HepG2 (cell line): ENCODE data around the gene MLLT11. TPM values are rescaled to one million over a fixed set of nuclear protein-coding genes. Genes with fewer than 3 reads are reported as not detected.

Experiments used
- ELF1 ChIP-seq: sonication (generic); formaldehyde crosslinking; IDR thresholded peaks from 2 replicates; pipeline ENCODE4 v1.4.0; 2020; ENCODE audit warnings: missing genetic modification reagents
- FIP1L1 ChIP-seq: fragments of 200-400 bp; formaldehyde crosslinking; IDR thresholded peaks from 2 replicates; pipeline ENCODE4 v1.6.1; 2018; ENCODE audit warnings: low read depth, mild to moderate bottlenecking, low read length, moderate library complexity, borderline replicate concordance; ENCODE audit not compliant: insufficient read depth
- GABPA ChIP-seq, 2 experiments: IDR thresholded peaks; 2 replicates each; pipeline ENCODE4 v1.6.1; 2011 to 2016; ENCODE audit warnings: low read depth in 2 of 2, low read length in 1 of 2, missing biosample characterization in 1 of 2, missing genetic modification characterization in 1 of 2
- GTF3A ChIP-seq: sonication (generic); formaldehyde crosslinking; conservative IDR thresholded peaks from 2 replicates; pipeline ENCODE4 v1.4.0; 2020; ENCODE audit warnings: mild to moderate bottlenecking, missing genetic modification reagents
- HMG20B ChIP-seq: conservative IDR thresholded peaks from 2 replicates; pipeline ENCODE4 v1.6.1; 2016; ENCODE audit warnings: missing genetic modification reagents, missing compliant biosample characterization
- HNRNPUL1 ChIP-seq: fragments of 200-400 bp; formaldehyde crosslinking; IDR thresholded peaks from 2 replicates; pipeline ENCODE4 v1.6.1; 2017; ENCODE audit warnings: low read depth, mild to moderate bottlenecking, low read length, moderate library complexity
- NFIB ChIP-seq: sonication (generic); formaldehyde crosslinking; IDR thresholded peaks from 2 replicates; pipeline ENCODE4 v1.9.0; 2021; ENCODE audit warnings: missing genetic modification reagents, mild to moderate bottlenecking, borderline replicate concordance
- POLR2AphosphoS5 ChIP-seq: IDR thresholded peaks from 2 replicates; pipeline ENCODE4 v1.6.1; 2012; ENCODE audit warnings: low read depth, low read length
- RBM39 ChIP-seq: fragments of 200-400 bp; formaldehyde crosslinking; IDR thresholded peaks from one replicate; pipeline ENCODE4 v1.6.1; 2018; ENCODE audit warnings: antibody characterized with exemption, mild to moderate bottlenecking, low read depth, low read length; ENCODE audit not compliant: poor library complexity, severe bottlenecking
- SMAD3 ChIP-seq: sonication (generic); formaldehyde crosslinking; IDR thresholded peaks from 2 replicates; pipeline ENCODE4 v1.4.0; 2020; ENCODE audit warnings: missing genetic modification reagents
- SSRP1 ChIP-seq: IDR thresholded peaks from 2 replicates; pipeline ENCODE4 v1.6.1; 2016; ENCODE audit warnings: control low read depth
- ZNF264 ChIP-seq: sonication (generic); formaldehyde crosslinking; IDR thresholded peaks from 2 replicates; pipeline ENCODE4 v1.4.0; 2020; ENCODE audit warnings: missing genetic modification reagents
- ZNF326 ChIP-seq: sonication (generic); formaldehyde crosslinking; IDR thresholded peaks from 2 replicates; pipeline ENCODE4 v1.4.0; 2020; ENCODE audit warnings: missing genetic modification reagents, borderline replicate concordance
- ZNF569 ChIP-seq: sonication (generic); formaldehyde crosslinking; IDR thresholded peaks from 2 replicates; pipeline ENCODE4 v1.5.0; 2020; ENCODE audit warnings: mild to moderate bottlenecking, missing genetic modification reagents, moderate library complexity, borderline replicate concordance
- ZNF790 ChIP-seq: sonication (generic); formaldehyde crosslinking; IDR thresholded peaks from 2 replicates; pipeline ENCODE4 v1.8.0; 2022; ENCODE audit warnings: missing genetic modification reagents, mild to moderate bottlenecking, borderline replicate concordance
- polyA plus RNA-seq, 8 experiments: library from polyadenylated mRNA; depleted of rRNA in 3 of 8; stranded (reverse) in 7 of 8; unstranded in 1 of 8; fragments of >200 nt; fragmentation: Illumina TruSeq in 4 of 8; extraction: Trizol in 4 of 8; gene quantifications; 2 replicates each; pipeline versions ENCODE4 v1.2.1 to v1.2.3, GENCODE V29; 2011 to 2016; ENCODE audit warnings: low read depth in 4 of 8, missing spikeins in 1 of 8, mixed read lengths in 1 of 8; ENCODE audit not compliant: insufficient read depth in 1 of 8
- total RNA-seq, 5 experiments: library from RNA; depleted of rRNA; stranded (reverse); fragments of >200 nt; fragmentation: Illumina TruSeq; extraction: Trizol; gene quantifications; 2 replicates each; pipeline ENCODE4 v1.2.3, GENCODE V29; 2016; ENCODE audit warnings: low read depth in 1 of 5
- TF ChIP-seq, protein P1 (sequence below): sonication (generic); formaldehyde crosslinking; conservative IDR thresholded peaks from 2 replicates; pipeline ENCODE4 v1.8.0; 2022; ENCODE audit warnings: missing genetic modification reagents
- TF ChIP-seq, protein P2 (sequence below): sonication (generic); formaldehyde crosslinking; IDR thresholded peaks from 2 replicates; pipeline ENCODE4 v1.4.0; 2020; ENCODE audit warnings: missing genetic modification reagents
- TF ChIP-seq, protein P3 (sequence below): sonication (generic); formaldehyde crosslinking; IDR thresholded peaks from 2 replicates; pipeline ENCODE4 v1.8.1; 2023; ENCODE audit warnings: mild to moderate bottlenecking, inconsistent platforms, moderate library complexity, missing genetic modification reagents, borderline replicate concordance
- TF ChIP-seq, protein P4 (sequence below): IDR thresholded peaks from 2 replicates; pipeline ENCODE4 v1.6.1; 2016; ENCODE audit warnings: missing biosample characterization, missing genetic modification reagents, low read depth
- TF ChIP-seq, protein P5 (sequence below): sonication (generic); formaldehyde crosslinking; IDR thresholded peaks from 2 replicates; pipeline ENCODE4 v1.9.0; 2022; ENCODE audit warnings: missing genetic modification reagents, mild to moderate bottlenecking, borderline replicate concordance

Gene MLLT11
- total and polyA plus RNA-seq, 2 of the 13 experiments (the other 11 are each of a cell fraction or from before 2014, with no cell fraction given), result 0.21 to 0.22 TPM

DNA sequence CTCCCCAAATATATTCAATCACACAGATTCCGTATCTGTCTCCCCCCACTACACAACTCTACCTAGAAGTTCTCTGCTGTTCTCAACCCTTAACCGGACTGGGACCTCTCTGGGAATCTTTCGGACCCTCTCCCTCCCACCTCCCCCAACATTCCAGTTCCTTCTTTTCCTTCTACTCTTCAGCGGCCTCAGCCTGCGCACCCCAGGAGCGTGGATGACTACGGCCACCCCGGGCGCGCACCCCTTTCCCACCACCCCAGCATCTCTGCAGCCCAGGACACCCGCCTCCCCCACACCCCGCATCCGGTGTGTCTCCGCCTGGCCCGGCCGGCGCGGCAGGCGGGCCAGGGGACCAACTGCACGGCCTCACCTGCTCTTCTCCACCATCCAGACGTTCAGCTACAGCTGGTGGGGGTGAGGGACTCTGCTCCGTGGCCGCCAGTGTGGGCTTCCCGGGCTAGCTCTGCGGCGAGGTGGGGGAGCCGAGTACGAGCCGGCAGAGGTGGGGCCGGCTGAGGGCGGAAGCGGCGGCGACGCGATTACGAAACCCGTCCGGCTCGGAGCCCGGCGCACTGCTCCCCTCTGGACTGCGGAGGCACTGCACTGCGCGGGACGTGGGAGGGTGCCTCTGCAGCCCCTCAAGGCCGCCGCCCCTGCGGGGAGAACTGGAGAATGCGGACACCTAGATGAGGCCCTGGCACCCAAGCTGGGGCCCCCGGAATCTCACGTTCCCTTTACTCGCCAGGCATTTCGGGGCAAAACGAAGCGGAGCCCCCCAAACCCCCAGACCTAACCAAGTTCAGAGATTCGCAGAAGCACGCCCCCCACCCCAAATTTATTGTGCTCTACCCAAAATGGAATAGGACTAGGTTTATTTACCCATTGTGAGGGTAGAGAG is 839 bp upstream of the MLLT11 start, which contains the start of gene CDC42SE1 (continued):
- TF ChIP-seq FIP1L1 (no peak), POLR2AphosphoS5 (peak; percentile 69), GABPA (IDR thresholded peaks at IDR 0.05; ENCODE audit: low read depth, low read length) (peak; percentile 51), GABPA (CRISPR knock-in tag; IDR thresholded peaks at IDR 0.05; ENCODE audit: low read depth) (peak; percentile 73), ZNF569 (no peak), HMG20B (CRISPR knock-in tag) (no peak), ZNF326 (CRISPR knock-in tag) (no peak), ZNF264 (CRISPR knock-in tag) (no peak), ELF1 (peak; percentile 88), RBM39 (peak; percentile 32), HNRNPUL1 (no peak), ZNF790 (CRISPR knock-in tag) (peak; percentile 55; the same call in 1 of the 2 replicates), NFIB (no peak), GTF3A (no peak), SSRP1 (CRISPR knock-in tag) (no peak), SMAD3 (CRISPR knock-in tag) (peak; percentile 51; the same call in 1 of the 2 replicates)
- TF ChIP-seq, protein P1, sequence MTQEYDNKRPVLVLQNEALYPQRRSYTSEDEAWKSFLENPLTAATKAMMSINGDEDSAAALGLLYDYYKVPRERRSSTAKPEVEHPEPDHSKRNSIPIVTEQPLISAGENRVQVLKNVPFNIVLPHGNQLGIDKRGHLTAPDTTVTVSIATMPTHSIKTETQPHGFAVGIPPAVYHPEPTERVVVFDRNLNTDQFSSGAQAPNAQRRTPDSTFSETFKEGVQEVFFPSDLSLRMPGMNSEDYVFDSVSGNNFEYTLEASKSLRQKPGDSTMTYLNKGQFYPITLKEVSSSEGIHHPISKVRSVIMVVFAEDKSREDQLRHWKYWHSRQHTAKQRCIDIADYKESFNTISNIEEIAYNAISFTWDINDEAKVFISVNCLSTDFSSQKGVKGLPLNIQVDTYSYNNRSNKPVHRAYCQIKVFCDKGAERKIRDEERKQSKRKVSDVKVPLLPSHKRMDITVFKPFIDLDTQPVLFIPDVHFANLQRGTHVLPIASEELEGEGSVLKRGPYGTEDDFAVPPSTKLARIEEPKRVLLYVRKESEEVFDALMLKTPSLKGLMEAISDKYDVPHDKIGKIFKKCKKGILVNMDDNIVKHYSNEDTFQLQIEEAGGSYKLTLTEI, result no peak
- TF ChIP-seq, protein P2, sequence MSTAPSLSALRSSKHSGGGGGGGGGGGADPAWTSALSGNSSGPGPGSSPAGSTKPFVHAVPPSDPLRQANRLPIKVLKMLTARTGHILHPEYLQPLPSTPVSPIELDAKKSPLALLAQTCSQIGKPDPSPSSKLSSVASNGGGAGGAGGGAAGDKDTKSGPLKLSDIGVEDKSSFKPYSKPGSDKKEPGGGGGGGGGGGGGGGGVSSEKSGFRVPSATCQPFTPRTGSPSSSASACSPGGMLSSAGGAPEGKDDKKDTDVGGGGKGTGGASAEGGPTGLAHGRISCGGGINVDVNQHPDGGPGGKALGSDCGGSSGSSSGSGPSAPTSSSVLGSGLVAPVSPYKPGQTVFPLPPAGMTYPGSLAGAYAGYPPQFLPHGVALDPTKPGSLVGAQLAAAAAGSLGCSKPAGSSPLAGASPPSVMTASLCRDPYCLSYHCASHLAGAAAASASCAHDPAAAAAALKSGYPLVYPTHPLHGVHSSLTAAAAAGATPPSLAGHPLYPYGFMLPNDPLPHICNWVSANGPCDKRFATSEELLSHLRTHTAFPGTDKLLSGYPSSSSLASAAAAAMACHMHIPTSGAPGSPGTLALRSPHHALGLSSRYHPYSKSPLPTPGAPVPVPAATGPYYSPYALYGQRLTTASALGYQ (CRISPR knock-in tag), result no peak
- TF ChIP-seq, protein P3, sequence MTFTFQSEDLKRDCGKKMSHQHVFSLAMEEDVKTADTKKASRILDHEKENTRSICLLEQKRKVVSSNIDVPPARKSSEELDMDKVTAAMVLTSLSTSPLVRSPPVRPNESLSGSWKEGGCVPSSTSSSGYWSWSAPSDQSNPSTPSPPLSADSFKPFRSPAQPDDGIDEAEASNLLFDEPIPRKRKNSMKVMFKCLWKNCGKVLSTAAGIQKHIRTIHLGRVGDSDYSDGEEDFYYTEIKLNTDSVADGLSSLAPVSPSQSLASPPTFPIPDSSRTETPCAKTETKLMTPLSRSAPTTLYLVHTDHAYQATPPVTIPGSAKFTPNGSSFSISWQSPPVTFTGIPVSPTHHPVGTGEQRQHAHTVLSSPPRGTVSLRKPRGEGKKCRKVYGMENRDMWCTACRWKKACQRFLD (CRISPR knock-in tag), result no peak
- TF ChIP-seq, protein P4, sequence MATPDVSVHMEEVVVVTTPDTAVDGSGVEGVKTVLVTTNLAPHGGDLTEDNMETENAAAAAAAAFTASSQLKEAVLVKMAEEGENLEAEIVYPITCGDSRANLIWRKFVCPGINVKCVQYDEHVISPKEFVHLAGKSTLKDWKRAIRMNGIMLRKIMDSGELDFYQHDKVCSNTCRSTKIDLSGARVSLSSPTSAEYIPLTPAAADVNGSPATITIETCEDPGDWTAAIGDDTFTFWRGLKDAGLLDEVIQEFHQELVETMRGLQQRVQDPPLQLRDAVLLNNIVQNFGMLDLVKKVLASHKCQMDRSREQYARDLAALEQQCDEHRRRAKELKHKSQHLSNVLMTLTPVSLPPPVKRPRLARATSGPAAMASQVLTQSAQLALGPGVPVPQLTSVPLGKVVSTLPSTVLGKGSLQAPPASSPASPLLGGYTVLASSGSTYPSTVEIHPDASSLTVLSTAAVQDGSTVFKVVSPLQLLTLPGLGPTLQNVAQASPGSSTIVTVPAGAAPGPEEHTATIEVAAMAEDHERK (CRISPR knock-in tag), result no peak
- TF ChIP-seq, protein P5, sequence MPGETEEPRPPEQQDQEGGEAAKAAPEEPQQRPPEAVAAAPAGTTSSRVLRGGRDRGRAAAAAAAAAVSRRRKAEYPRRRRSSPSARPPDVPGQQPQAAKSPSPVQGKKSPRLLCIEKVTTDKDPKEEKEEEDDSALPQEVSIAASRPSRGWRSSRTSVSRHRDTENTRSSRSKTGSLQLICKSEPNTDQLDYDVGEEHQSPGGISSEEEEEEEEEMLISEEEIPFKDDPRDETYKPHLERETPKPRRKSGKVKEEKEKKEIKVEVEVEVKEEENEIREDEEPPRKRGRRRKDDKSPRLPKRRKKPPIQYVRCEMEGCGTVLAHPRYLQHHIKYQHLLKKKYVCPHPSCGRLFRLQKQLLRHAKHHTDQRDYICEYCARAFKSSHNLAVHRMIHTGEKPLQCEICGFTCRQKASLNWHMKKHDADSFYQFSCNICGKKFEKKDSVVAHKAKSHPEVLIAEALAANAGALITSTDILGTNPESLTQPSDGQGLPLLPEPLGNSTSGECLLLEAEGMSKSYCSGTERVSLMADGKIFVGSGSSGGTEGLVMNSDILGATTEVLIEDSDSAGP, result peak; percentile 72; the same call in 1 of the 2 replicates
